ENCODE data around the gene SNX32. TPM values are rescaled to one million over a fixed set of nuclear protein-coding genes. Genes with fewer than 3 reads are reported as not detected.
A peak's percentile ranks its signal among the peaks of the same experiment; 100 is the strongest.

The SNX32 gene
- total and polyA plus RNA-seq, 2 of the 13 experiments (the other 11 are each of a cell fraction or from before 2014, with no cell fraction given) = 0.09 to 0.34 TPM

DNA sequence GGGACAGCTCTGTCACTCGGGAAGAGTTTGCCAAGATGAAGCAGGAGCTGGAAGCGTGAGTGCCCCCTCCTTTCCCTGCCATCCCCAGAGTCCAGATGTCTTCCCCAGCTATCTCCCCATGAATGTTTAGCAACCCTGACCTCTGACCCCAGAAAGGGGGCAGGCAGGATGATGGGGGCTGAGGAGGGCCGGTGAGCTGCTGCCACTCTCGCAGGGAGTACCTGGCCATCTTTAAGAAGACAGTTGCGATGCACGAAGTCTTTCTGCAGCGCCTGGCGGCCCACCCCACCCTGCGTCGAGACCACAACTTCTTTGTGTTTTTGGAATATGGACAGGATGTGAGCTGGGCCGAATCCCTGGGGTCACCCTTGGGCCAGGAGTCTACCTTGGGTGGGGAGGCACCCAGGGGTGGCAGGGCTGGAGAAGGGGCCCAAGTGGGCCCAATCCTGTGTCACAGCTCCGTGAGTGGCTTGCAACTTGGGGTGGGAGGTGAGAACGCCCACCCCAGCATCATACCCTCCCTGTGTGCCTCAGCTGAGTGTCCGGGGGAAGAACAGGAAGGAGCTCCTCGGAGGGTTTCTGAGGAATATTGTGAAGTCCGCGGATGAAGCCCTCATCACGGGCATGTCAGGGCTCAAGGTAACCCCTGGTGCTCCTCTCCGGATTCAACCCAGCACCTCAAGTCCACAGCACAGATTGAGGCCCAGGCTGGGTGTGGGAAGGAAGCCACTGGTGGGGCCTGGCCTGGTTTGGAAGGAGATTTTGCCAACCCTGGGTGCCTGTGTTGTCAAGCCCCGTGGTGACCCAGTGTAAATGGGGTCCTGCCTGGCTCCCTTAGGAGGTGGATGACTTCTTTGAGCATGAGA is 16.7 kb downstream of the SNX32 start (continued):
- TF ChIP-seq ATF7 (IDR thresholded peaks at IDR 0.05) = no peak
- no peak for TF ChIP-seq ATF7 (CRISPR knock-in tag; IDR thresholded peaks at IDR 0.05)
- no peak for TF ChIP-seq ZNF598 (CRISPR knock-in tag; IDR thresholded peaks at IDR 0.05; ENCODE audit: borderline replicate concordance)
- no peak for TF ChIP-seq MAFK (conservative IDR thresholded peaks at IDR 0.05 in 1 of 2, IDR thresholded peaks at IDR 0.05 in 1 of 2; ENCODE audit: low read length in 2 of 2)
- TF ChIP-seq POLR2G (IDR thresholded peaks at IDR 0.05; ENCODE audit: low read depth, low read length) = peak; percentile 27; the same call in 1 of the 2 replicates
- TF ChIP-seq, protein P1, sequence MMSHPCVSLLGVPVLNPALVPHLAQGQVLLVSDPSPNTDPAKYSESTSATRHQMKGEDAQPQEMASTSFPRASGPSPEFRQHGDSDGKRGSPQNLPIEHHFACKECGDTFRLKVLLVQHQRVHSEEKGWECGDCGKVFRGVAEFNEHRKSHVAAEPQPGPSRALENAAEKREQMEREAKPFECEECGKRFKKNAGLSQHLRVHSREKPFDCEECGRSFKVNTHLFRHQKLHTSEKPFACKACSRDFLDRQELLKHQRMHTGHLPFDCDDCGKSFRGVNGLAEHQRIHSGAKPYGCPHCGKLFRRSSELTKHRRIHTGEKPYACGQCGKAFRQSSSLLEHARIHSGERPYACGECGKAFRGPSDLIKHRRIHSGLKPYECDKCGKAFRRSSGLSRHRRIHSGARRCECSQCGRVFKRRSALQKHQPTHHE (CRISPR knock-in tag; IDR thresholded peaks at IDR 0.05; ENCODE audit: borderline replicate concordance) = no peak
- no peak for TF ChIP-seq KAT2B (IDR thresholded peaks at IDR 0.05; ENCODE audit: borderline replicate concordance, low read depth, low read length)
- TF ChIP-seq AGO1 (IDR thresholded peaks at IDR 0.05; ENCODE audit: low read depth, low read length, poor library complexity, severe bottlenecking) = peak; percentile 61
- TF ChIP-seq CHD4 (IDR thresholded peaks at IDR 0.05; ENCODE audit: borderline replicate concordance, low read length) = no peak
- TF ChIP-seq, protein P2, sequence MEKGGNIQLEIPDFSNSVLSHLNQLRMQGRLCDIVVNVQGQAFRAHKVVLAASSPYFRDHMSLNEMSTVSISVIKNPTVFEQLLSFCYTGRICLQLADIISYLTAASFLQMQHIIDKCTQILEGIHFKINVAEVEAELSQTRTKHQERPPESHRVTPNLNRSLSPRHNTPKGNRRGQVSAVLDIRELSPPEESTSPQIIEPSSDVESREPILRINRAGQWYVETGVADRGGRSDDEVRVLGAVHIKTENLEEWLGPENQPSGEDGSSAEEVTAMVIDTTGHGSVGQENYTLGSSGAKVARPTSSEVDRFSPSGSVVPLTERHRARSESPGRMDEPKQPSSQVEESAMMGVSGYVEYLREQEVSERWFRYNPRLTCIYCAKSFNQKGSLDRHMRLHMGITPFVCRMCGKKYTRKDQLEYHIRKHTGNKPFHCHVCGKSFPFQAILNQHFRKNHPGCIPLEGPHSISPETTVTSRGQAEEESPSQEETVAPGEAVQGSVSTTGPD (CRISPR knock-in tag; IDR thresholded peaks at IDR 0.05) = no peak
- TF ChIP-seq SCMH1 (CRISPR knock-in tag; IDR thresholded peaks at IDR 0.05; ENCODE audit: borderline replicate concordance) = no peak
- no peak for TF ChIP-seq RBFOX2 (IDR thresholded peaks at IDR 0.05; ENCODE audit: low read depth, low read length)
- TF ChIP-seq STAG1 (CRISPR knock-in tag; IDR thresholded peaks at IDR 0.05) = no peak
- TF ChIP-seq ZNF274 (CRISPR knock-in tag; IDR thresholded peaks at IDR 0.05) = no peak
- no peak for TF ChIP-seq SRSF1 (optimal IDR thresholded peaks at IDR 0.05; ENCODE audit: low read depth, low read length)
- no peak for TF ChIP-seq SIN3A (IDR thresholded peaks at IDR 0.05; ENCODE audit: borderline replicate concordance, low read depth, low read length)
- TF ChIP-seq, protein P3, sequence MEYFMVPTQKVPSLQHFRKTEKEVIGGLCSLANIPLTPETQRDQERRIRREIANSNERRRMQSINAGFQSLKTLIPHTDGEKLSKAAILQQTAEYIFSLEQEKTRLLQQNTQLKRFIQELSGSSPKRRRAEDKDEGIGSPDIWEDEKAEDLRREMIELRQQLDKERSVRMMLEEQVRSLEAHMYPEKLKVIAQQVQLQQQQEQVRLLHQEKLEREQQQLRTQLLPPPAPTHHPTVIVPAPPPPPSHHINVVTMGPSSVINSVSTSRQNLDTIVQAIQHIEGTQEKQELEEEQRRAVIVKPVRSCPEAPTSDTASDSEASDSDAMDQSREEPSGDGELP (IDR thresholded peaks at IDR 0.05; ENCODE audit: borderline replicate concordance, low read depth) = no peak
- peak in 1 of 2 experiments; percentile 58; a peak in 1 of 4 replicates for TF ChIP-seq NR2F1 (CRISPR knock-in tag; IDR thresholded peaks at IDR 0.05)
- no peak for TF ChIP-seq IRX3 (CRISPR knock-in tag; IDR thresholded peaks at IDR 0.05; ENCODE audit: borderline replicate concordance, low read depth)
- TF ChIP-seq, protein P4, sequence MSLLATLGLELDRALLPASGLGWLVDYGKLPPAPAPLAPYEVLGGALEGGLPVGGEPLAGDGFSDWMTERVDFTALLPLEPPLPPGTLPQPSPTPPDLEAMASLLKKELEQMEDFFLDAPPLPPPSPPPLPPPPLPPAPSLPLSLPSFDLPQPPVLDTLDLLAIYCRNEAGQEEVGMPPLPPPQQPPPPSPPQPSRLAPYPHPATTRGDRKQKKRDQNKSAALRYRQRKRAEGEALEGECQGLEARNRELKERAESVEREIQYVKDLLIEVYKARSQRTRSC (CRISPR knock-in tag; IDR thresholded peaks at IDR 0.05; ENCODE audit: low read depth) = no peak
- TF ChIP-seq ZNF296 (CRISPR knock-in tag; conservative IDR thresholded peaks at IDR 0.05) = no peak
- TF ChIP-seq, protein P5, sequence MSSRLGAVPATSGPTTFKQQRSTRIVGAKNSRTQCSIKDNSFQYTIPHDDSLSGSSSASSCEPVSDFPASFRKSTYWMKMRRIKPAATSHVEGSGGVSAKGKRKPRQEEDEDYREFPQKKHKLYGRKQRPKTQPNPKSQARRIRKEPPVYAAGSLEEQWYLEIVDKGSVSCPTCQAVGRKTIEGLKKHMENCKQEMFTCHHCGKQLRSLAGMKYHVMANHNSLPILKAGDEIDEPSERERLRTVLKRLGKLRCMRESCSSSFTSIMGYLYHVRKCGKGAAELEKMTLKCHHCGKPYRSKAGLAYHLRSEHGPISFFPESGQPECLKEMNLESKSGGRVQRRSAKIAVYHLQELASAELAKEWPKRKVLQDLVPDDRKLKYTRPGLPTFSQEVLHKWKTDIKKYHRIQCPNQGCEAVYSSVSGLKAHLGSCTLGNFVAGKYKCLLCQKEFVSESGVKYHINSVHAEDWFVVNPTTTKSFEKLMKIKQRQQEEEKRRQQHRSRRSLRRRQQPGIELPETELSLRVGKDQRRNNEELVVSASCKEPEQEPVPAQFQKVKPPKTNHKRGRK (CRISPR knock-in tag; IDR thresholded peaks at IDR 0.05) = no peak
